Activated CD8-positive, alpha-beta T cell treated with anti-CD3 and anti-CD28 coated beads for 36 hours (primary cell): Measurements from ENCODE around the gene ADCY9. TPM values are rescaled to one million over a fixed set of nuclear protein-coding genes. Genes with fewer than 3 reads are reported as not detected.

Experiments
- ATAC-seq: fragments of 200-7000 bp; cut with Tn5 transposase; one replicate; pipeline ENCODE4 v1.10.0; 2021; ENCODE audit warnings: mild to moderate bottlenecking, moderate library complexity
- CTCF ChIA-PET: fragments of 350-600 bp; sonication (Branson Sonifier 250); formaldehyde crosslinking; loops from one replicate; lab custom pipeline; 2021; ENCODE audit warnings: antibody characterized with exemption; lab: Charles Lee
- POLR2A ChIA-PET: fragments of 350-600 bp; sonication (Branson Sonifier 250); formaldehyde crosslinking; loops from one replicate; lab custom pipeline; 2021; ENCODE audit warnings: antibody characterized with exemption; lab: Charles Lee
- DNase-seq: peaks from one replicate; pipeline ENCODE4 v3.0.0-alpha.2; 2020
- H3K27ac Mint-ChIP-seq: one replicate; pipeline ENCODE4 v1.8.0; 2021; ENCODE audit warnings: mild to moderate bottlenecking, mixed read lengths
- H3K27me3 Mint-ChIP-seq: one replicate; pipeline ENCODE4 v1.8.0; 2021; ENCODE audit warnings: mixed read lengths
- H3K36me3 Mint-ChIP-seq: one replicate; pipeline ENCODE4 v1.8.0; 2021; ENCODE audit warnings: low read depth, mixed read lengths
- H3K4me1 Mint-ChIP-seq: one replicate; pipeline ENCODE4 v1.8.0; 2021; ENCODE audit warnings: low read depth, mixed read lengths
- H3K4me3 Mint-ChIP-seq: one replicate; pipeline ENCODE4 v1.8.0; 2021; ENCODE audit warnings: mild to moderate bottlenecking, moderate library complexity, mixed read lengths
- H3K9me3 Mint-ChIP-seq: one replicate; pipeline ENCODE4 v1.8.0; 2021; ENCODE audit warnings: mixed read lengths
- intact Hi-C: fragments of 100-400 bp; cut with micrococcal nuclease; formaldehyde crosslinking; loops from one replicate; pipeline ENCODE4 v1.10.0; 2022
- total RNA-seq, 2 experiments: library from RNA; stranded (reverse); gene quantifications; one replicate each; pipeline ENCODE4 v1.2.3, GENCODE V29; 2021
- TF ChIP-seq, protein P1 (sequence below): fragments of 200-600 bp; IDR thresholded peaks from one replicate; pipeline ENCODE4 v1.8.0; 2022; ENCODE audit warnings: antibody characterized with exemption, mild to moderate bottlenecking

The ADCY9 gene
- total RNA-seq, 2 experiments from 2014 or later, result 4.1 to 4.8 TPM

DNA sequence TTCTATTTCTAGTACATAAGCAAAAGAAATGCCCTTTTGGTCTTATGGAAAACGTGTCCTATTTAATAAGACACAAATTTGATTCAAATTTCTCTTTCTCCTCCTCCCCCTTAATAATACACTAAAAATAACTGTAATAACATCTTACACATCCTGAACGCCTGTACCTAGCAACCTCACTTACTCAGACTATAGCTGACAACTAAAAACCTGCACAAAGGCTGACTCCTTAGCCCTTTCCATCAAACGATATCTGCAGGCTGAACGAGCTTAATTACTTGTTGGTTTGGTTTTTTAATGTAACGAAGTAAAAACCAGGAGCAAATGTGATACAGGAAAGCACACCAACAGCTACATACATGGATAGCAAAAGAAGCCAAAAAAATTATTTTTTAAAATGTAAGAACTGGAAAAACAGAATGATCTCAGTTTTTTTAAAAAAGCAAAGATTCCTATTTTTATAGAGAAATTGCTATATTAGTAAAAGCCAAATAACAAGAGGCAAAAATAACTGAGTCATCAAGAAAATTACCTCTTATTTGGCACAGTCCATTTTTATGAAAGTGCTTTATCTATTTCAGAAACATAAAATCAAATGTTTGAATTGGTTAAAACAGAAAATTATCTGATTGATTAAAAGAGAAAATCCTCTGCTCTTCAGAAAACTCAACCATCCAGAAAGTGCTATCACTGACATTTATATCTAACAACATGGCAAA, 23.5 kb downstream of the ADCY9 start:
- CTCF ChIA-PET, result interaction anchor here (1.5 kb wide), 1 partner anchor 161 kb away, joined by 5 read pairs; no protein-coding TSS in a partner anchor
- DNase-seq (no peak), ATAC-seq (no peak)
- H3K4me1 Mint-ChIP-seq, result peaks cover 6% of the 10 kb centered on the region
- intact Hi-C loops, result no loop called here
- no peak overlapping the region for H3K4me3 Mint-ChIP-seq
- POLR2A ChIA-PET, result interaction anchor here (1.5 kb wide), 2 partner anchors 9 to 11 kb away, joined by 4 read pairs; no protein-coding TSS in a partner anchor
- peaks cover 4% of the 10 kb centered on the region for H3K27me3 Mint-ChIP-seq
- no peaks in the 10 kb centered on the region for H3K9me3 Mint-ChIP-seq
- no peaks in the 10 kb centered on the region for H3K36me3 Mint-ChIP-seq
- TF ChIP-seq, protein P1, sequence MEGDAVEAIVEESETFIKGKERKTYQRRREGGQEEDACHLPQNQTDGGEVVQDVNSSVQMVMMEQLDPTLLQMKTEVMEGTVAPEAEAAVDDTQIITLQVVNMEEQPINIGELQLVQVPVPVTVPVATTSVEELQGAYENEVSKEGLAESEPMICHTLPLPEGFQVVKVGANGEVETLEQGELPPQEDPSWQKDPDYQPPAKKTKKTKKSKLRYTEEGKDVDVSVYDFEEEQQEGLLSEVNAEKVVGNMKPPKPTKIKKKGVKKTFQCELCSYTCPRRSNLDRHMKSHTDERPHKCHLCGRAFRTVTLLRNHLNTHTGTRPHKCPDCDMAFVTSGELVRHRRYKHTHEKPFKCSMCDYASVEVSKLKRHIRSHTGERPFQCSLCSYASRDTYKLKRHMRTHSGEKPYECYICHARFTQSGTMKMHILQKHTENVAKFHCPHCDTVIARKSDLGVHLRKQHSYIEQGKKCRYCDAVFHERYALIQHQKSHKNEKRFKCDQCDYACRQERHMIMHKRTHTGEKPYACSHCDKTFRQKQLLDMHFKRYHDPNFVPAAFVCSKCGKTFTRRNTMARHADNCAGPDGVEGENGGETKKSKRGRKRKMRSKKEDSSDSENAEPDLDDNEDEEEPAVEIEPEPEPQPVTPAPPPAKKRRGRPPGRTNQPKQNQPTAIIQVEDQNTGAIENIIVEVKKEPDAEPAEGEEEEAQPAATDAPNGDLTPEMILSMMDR, result no peak
- H3K27ac Mint-ChIP-seq, result no peak overlapping the region

DNA sequence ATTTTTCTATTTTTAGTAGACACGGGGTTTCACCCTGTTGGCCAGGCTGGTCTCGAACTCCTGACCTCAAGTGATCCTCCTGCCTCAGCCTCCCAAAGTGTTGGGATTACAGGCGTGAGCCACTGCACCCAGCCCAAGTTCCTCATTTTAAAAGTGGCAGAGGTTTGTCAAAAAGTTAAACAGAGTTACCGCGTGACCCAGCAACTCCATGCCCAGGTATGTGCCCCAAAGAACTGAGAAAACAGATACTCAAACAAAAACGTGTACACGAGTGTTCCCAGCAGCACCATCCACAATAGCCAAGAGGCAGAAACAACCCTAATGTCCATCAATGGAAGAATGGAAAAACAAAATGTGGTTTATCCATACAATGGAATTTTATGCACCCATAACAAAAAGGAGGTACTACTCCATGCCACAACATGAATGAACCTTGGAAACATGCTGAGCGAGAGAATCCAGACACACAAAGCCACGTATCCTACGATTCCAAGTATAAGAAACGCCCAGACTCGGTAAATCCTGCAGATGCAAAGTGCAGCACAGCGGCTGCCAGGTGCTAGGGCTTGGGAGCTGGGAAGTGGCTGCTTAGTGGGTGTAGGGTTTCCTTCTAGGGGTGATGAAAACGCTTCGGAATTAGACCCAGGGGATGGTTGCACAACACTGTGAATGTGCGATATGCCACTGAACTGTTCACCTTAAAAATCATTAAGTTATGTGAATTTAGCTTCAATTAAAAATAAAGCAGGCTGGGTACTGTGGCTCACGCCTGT, 24.8 kb downstream of the ADCY9 start:
- no peak for DNase-seq
- H3K27me3 Mint-ChIP-seq, result peaks cover 4% of the 10 kb centered on the region
- POLR2A ChIA-PET, result no interaction called here
- intact Hi-C loops, result no loop called here
- no peaks in the 10 kb centered on the region for H3K36me3 Mint-ChIP-seq
- no peak overlapping the region for H3K27ac Mint-ChIP-seq
- H3K4me1 Mint-ChIP-seq, result peaks cover 6% of the 10 kb centered on the region
- ATAC-seq, result no peak
- TF ChIP-seq, protein P1, result no peak
- CTCF ChIA-PET, result interaction anchor here (1.5 kb wide), 1 partner anchor 162 kb away, joined by 5 read pairs; no protein-coding TSS in a partner anchor
- H3K4me3 Mint-ChIP-seq, result no peak overlapping the region
- H3K9me3 Mint-ChIP-seq, result no peaks in the 10 kb centered on the region

DNA sequence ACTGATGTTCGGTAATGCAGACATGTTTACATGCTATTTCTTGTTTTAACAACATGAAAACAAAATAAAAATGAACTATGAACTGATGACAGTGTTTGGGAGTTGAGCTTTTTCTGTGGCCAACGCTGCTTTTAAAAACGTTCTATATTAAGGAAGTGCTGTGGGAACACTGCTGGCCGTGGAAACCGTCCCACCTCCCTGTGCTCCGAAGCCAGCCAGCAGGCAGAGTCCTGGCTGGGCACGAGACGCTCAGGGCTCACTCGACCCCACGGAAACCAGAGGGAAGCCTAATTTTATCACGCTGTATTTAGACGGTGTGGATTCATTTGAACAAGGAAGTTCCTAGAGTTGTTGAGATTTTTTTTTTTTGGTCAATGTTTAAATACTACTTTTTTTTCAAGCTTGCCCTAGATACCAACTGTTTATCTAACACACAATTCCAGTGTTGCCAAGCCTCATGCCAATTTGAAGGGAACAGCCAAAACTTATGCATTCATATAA, 25.8 kb downstream of the ADCY9 start:
- Mint-ChIP-seq H3K4me1 (peaks cover 6% of the 10 kb centered on the region), H3K27ac (no peak overlapping the region), H3K9me3 (no peaks in the 10 kb centered on the region), H3K27me3 (peaks cover 4% of the 10 kb centered on the region), H3K36me3 (no peaks in the 10 kb centered on the region), H3K4me3 (no peak overlapping the region)
- intact Hi-C loops, result no loop called here
- TF ChIP-seq, protein P1, result no peak
- DNase-seq, result no peak
- ChIA-PET CTCF (no interaction called here), POLR2A (interaction anchor here (0.9 kb wide), 1 partner anchor 15 kb away, joined by 3 read pairs; no protein-coding TSS in a partner anchor)
- ATAC-seq, result no peak

DNA sequence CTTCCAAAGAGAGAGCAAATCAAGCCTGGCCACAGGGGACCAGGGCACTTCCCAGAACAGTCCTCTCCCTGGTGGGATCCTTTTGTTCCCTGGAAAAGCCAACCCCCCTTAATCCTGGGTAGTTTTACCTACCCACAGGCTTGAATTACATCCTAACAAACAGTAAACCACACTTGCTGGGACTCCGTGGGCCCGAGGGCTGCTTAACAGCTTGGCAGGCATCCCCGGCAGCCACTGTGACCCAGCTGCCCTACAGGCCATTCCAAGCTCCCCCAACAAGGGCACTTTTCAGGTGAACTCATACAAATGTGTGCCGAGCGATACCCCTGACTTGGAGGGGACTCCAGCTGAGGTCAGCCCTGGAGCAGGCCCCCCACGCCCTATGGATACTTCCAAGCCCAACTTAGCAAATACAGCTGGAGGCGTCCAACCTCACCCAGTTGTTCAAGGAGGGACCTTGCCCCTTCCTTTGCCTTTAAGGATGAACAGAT, 26.4 kb downstream of the ADCY9 start:
- H3K4me1 Mint-ChIP-seq, result peaks cover 6% of the 10 kb centered on the region
- H3K4me3 Mint-ChIP-seq, result no peak overlapping the region
- ChIA-PET POLR2A (interaction anchor here (0.9 kb wide), 1 partner anchor 15 kb away, joined by 3 read pairs; no protein-coding TSS in a partner anchor), CTCF (interaction anchor here (1.6 kb wide), 1 partner anchor 164 kb away, joined by 3 read pairs; no protein-coding TSS in a partner anchor)
- no peaks in the 10 kb centered on the region for H3K9me3 Mint-ChIP-seq
- DNase-seq (no peak), ATAC-seq (no peak)
- no peak overlapping the region for H3K27ac Mint-ChIP-seq
- H3K27me3 Mint-ChIP-seq, result peaks cover 4% of the 10 kb centered on the region
- TF ChIP-seq, protein P1, result no peak
- H3K36me3 Mint-ChIP-seq, result no peaks in the 10 kb centered on the region
- intact Hi-C loops, result no loop called here
